Thyroid gland (tissue), 4 donors: ENCODE results near the gene SARDH.

Experiments
- POLR2A ChIP-seq, 2 donors: fragments of 450-650 bp; IDR thresholded peaks; one replicate each; pipeline ENCODE4 v1.6.1; 2017; ENCODE audit warnings: antibody characterized with exemption in 2 of 2, mild to moderate bottlenecking in 2 of 2, moderate library complexity in 1 of 2
- TF ChIP-seq, protein P1 (sequence below), 6 experiments: fragments of 200-600 bp in 3 of 6; fragments of 450-650 bp in 3 of 6; sonication (generic) in 3 of 6; IDR thresholded peaks; one replicate each; pipeline ENCODE4 v1.5.1; 2016 to 2019; ENCODE audit warnings: antibody characterized with exemption in 6 of 6, mild to moderate bottlenecking in 2 of 6, inconsistent platforms in 1 of 6, moderate library complexity in 1 of 6

DNA sequence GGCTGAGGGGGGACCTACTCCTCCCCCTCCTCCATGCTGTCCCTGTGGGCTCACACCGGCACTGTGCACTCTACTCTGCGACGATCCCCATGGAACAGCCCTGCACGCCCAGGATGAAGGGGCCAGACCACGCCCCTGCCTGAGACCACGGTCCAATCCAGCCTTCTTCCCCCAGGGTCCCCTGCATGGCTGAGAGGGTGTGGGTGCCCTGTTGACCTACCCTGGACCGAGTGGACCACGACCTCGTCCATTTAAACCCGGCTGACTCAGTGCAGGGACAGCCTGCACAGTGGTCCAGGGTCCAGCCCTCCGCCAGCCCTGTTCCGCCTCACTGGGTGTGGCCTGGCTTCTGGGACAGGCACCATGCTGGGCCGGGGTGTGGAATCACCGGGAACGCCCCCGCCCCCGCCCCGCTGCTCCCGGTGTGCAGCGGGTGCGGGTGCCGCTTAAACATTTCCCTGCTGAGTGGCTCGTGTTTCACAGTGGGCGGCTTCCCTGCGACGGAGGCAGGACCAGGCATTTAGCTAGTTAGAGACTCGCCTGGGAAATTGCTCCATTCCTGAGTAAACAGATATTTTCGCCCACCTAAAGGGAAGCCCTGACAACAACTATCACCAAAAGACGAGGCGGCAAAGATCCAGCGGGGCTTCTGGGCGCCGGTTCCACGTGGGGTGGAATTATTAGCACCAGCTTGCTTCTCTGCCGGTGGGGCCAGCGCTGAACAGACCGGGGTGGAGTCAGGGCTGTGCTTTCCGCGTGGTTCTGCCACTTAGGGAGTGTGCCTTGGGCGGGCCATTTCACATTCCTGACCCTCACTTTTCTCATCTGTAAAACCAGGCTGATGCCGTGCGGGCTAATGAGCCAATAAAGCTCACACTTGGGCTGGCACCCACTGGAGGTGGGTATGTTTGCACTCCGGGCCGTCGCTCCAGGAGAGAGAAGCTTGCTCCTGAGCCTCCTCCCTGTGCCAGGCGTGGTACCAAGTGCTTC lies 79.4 kb downstream of the SARDH start:
- TF ChIP-seq, protein P1, sequence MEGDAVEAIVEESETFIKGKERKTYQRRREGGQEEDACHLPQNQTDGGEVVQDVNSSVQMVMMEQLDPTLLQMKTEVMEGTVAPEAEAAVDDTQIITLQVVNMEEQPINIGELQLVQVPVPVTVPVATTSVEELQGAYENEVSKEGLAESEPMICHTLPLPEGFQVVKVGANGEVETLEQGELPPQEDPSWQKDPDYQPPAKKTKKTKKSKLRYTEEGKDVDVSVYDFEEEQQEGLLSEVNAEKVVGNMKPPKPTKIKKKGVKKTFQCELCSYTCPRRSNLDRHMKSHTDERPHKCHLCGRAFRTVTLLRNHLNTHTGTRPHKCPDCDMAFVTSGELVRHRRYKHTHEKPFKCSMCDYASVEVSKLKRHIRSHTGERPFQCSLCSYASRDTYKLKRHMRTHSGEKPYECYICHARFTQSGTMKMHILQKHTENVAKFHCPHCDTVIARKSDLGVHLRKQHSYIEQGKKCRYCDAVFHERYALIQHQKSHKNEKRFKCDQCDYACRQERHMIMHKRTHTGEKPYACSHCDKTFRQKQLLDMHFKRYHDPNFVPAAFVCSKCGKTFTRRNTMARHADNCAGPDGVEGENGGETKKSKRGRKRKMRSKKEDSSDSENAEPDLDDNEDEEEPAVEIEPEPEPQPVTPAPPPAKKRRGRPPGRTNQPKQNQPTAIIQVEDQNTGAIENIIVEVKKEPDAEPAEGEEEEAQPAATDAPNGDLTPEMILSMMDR (IDR thresholded peaks at IDR 0.05): no peak
- TF ChIP-seq POLR2A (IDR thresholded peaks at IDR 0.05): no peak
